SU-DHL-6 (cell line): Measurements from ENCODE around the gene FRAS1.

Source experiments
- H2AFZ ChIP-seq: fragments of 200-600 bp; sonication (generic); 2 replicates; pipeline ENCODE4 v1.6.1; 2014; ENCODE audit warnings: low read depth, mild to moderate bottlenecking, moderate library complexity, mixed read lengths, antibody characterized with exemption, low read length; ENCODE audit not compliant: severe bottlenecking
- H3F3A ChIP-seq: fragments of 200-600 bp; shearing (Covaris generic); 2 replicates; pipeline ENCODE4 v1.6.0; 2016; ENCODE audit warnings: antibody characterized with exemption, mild to moderate bottlenecking; ENCODE audit not compliant: insufficient read depth
- H3K27ac ChIP-seq: fragments of 200-600 bp; sonication (generic); 2 replicates; pipeline ENCODE4 v1.5.1; 2016; ENCODE audit warnings: low read depth, mild to moderate bottlenecking, low read length, moderate library complexity, mixed read lengths
- H3K27me3 ChIP-seq: fragments of 200-600 bp; sonication (generic), shearing (Covaris generic); 2 replicates; pipeline ENCODE4 v1.6.0; 2014; ENCODE audit warnings: mild to moderate bottlenecking, low read length
- H3K36me3 ChIP-seq: fragments of 200-600 bp; sonication (generic); 2 replicates; pipeline ENCODE4 v1.6.1; 2014; ENCODE audit warnings: mild to moderate bottlenecking, low read length, mixed read lengths
- H3K4me2 ChIP-seq: fragments of 300-600, 200-600 bp; shearing (Covaris generic), sonication (generic); 2 replicates; pipeline ENCODE4 v1.6.0; 2014; ENCODE audit warnings: low read length, low read depth, mild to moderate bottlenecking; ENCODE audit not compliant: poor library complexity, severe bottlenecking
- H3K4me3 ChIP-seq: fragments of 200-600 bp; sonication (generic); 2 replicates; pipeline ENCODE4 v1.5.1; 2014; ENCODE audit warnings: antibody characterized with exemption, low read length, mild to moderate bottlenecking, mixed read lengths; ENCODE audit not compliant: insufficient read depth, poor library complexity, severe bottlenecking
- H3K79me2 ChIP-seq: fragments of 200-600 bp; sonication (generic); 2 replicates; pipeline ENCODE4 v1.6.1; 2014; ENCODE audit warnings: mild to moderate bottlenecking, low read length, moderate library complexity; ENCODE audit not compliant: insufficient read depth
- H3K9ac ChIP-seq: fragments of 200-600 bp; sonication (generic); 2 replicates; pipeline ENCODE4 v1.7.0; 2014; ENCODE audit warnings: mild to moderate bottlenecking, low read length
- H3K9me2 ChIP-seq: fragments of 200-600 bp; sonication (generic); replicated peaks from 2 replicates; pipeline ENCODE4 v1.6.1; 2014; ENCODE audit warnings: low read length; ENCODE audit not compliant: insufficient read depth
- H3K9me3 ChIP-seq: fragments of 200-600 bp; sonication (generic); 2 replicates; pipeline ENCODE4 v1.6.1; 2014; ENCODE audit warnings: low read length, mixed read lengths; ENCODE audit not compliant: insufficient read depth
- H4K20me1 ChIP-seq: fragments of 200-600 bp; sonication (generic); 2 replicates; pipeline ENCODE4 v1.6.1; 2014; ENCODE audit warnings: low read depth, mild to moderate bottlenecking, antibody characterized with exemption, low read length, moderate library complexity, mixed read lengths
- CTCF ChIP-seq: fragments of 200-600 bp; sonication (generic); IDR thresholded peaks from one replicate; pipeline ENCODE4 v1.5.1; 2017; ENCODE audit warnings: antibody characterized with exemption, mild to moderate bottlenecking, low read length, moderate library complexity; ENCODE audit not compliant: insufficient read depth, poor library complexity, severe bottlenecking
- EZH2phosphoT487 ChIP-seq: fragments of 200-600 bp; sonication (generic), shearing (Covaris generic); conservative IDR thresholded peaks from 2 replicates; pipeline ENCODE4 v1.6.1; 2018; ENCODE audit warnings: mild to moderate bottlenecking, antibody characterized with exemption, low read length, moderate library complexity, mixed read lengths

The FRAS1 gene

DNA sequence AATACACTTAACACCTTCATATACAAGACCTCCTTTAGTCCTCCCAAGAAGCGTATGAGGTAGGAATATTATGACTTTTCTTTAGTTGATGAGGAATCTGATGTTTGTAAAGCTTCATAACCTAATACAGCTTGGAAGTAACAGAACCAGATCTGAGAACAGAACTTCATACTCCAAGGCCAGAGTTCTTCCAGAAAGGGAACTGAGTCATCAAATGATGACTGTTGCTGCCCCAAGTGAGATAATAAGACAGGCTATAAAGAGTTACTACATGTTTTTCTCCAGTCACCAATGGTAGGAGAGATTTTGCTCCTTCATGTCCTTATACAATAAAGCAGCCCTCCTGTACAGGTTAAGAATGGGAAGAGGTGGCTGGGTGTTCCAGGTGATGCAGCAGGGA, 420.2 kb downstream of the FRAS1 start:
- no peak overlapping the region for H2AFZ ChIP-seq
- H3K36me3 ChIP-seq: no peaks in the 10 kb centered on the region
- H3K27ac ChIP-seq: no peak overlapping the region
- no peaks in the 10 kb centered on the region for H3K27me3 ChIP-seq
- H3K4me2 ChIP-seq: no peak overlapping the region
- H3F3A ChIP-seq: no peaks in the 10 kb centered on the region
- H3K9me3 ChIP-seq: no peaks in the 10 kb centered on the region
- no peaks in the 10 kb centered on the region for H3K9me2 ChIP-seq
- TF ChIP-seq CTCF (no peak), EZH2phosphoT487 (no peak)
- H4K20me1 ChIP-seq: no peaks in the 10 kb centered on the region
- H3K4me3 ChIP-seq: no peak overlapping the region
- no peaks in the 10 kb centered on the region for H3K79me2 ChIP-seq
- H3K9ac ChIP-seq: no peak overlapping the region

DNA sequence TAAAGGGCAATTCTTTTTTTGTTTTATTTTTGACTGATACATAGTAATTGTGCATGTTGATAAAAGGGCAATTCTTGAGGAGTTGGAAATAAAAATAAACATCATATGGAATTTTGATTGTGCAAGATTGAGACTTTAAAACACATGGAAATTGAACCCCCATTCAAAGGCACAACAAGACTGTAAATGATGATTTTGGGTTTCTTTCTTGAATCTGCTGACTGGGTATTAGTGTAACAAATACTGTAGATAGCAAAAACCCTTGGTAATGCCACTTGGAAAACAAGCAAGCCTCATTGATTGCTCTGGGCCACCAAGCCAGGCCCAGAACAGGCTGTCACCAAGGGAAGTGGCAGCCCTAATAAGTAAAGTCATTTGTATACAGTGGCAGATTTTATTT, 421.4 kb downstream of the FRAS1 start:
- no peaks in the 10 kb centered on the region for H3F3A ChIP-seq
- H3K27me3 ChIP-seq: no peaks in the 10 kb centered on the region
- no peaks in the 10 kb centered on the region for H4K20me1 ChIP-seq
- H2AFZ ChIP-seq: no peak overlapping the region
- H3K9me2 ChIP-seq: no peaks in the 10 kb centered on the region
- TF ChIP-seq EZH2phosphoT487: no peak
- TF ChIP-seq CTCF: no peak
- no peak overlapping the region for H3K4me3 ChIP-seq
- H3K4me2 ChIP-seq: no peak overlapping the region
- no peak overlapping the region for H3K9ac ChIP-seq
- H3K79me2 ChIP-seq: no peaks in the 10 kb centered on the region
- H3K27ac ChIP-seq: no peak overlapping the region
- no peaks in the 10 kb centered on the region for H3K36me3 ChIP-seq
- H3K9me3 ChIP-seq: no peaks in the 10 kb centered on the region

DNA sequence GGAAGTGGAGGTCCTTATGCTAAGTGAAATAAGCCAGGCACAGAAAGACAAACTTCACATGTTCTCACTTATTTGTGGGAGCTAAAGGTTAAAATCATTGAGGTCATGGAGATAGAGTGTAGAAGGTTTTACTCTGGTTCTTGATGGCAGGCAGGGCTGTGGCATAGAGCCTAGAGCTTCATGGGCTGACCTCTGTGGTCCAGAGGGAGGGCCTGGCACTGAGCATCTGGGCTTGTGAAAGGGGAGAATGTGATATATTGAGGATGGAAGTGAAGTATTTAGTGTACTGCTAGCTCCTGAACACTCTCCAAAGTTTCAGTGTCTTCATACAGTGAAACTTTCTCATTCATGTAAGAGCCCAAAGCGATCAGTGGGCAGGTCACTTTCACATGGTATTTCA, 423.2 kb downstream of the FRAS1 start:
- no peaks in the 10 kb centered on the region for H3K79me2 ChIP-seq
- no peaks in the 10 kb centered on the region for H3K36me3 ChIP-seq
- TF ChIP-seq EZH2phosphoT487 (no peak), CTCF (no peak)
- no peaks in the 10 kb centered on the region for H3F3A ChIP-seq
- H3K27me3 ChIP-seq: no peaks in the 10 kb centered on the region
- no peaks in the 10 kb centered on the region for H3K9me3 ChIP-seq
- H3K9me2 ChIP-seq: no peaks in the 10 kb centered on the region
- no peak overlapping the region for H3K4me2 ChIP-seq
- no peak overlapping the region for H3K9ac ChIP-seq
- H3K27ac ChIP-seq: no peak overlapping the region
- no peak overlapping the region for H3K4me3 ChIP-seq
- H2AFZ ChIP-seq: no peak overlapping the region
- H4K20me1 ChIP-seq: no peaks in the 10 kb centered on the region

DNA sequence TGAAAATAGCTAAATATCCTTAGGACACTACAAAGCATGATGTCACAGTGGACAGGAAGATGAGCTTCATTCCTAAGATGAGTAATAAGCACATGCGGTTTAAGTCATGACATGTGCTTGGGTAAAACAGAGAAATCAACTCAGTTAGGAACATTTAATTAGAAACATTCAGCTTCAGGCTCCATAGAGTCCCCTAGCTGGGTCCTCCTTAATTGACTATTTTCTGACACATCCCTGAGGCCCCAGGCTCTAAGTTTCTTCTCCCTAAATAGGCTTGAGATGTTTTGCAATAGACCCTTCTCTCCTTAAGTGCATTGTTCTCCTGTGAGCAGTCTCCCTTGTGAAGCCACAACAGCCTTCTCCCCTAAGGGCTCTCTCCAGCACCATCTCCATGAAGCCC, 424.1 kb downstream of the FRAS1 start:
- Histone ChIP-seq H3F3A (no peaks in the 10 kb centered on the region), H3K4me2 (no peak overlapping the region), H3K9ac (no peak overlapping the region), H3K79me2 (no peaks in the 10 kb centered on the region), H3K36me3 (no peaks in the 10 kb centered on the region), H2AFZ (no peak overlapping the region), H3K9me3 (no peaks in the 10 kb centered on the region), H3K9me2 (no peaks in the 10 kb centered on the region), H3K27me3 (no peaks in the 10 kb centered on the region), H3K4me3 (no peak overlapping the region), H3K27ac (no peak overlapping the region), H4K20me1 (no peaks in the 10 kb centered on the region)
- TF ChIP-seq CTCF: no peak
- no peak for TF ChIP-seq EZH2phosphoT487
